ENCODE measurements around the gene DEDD2. TPM values are rescaled to one million over a fixed set of nuclear protein-coding genes. Genes with fewer than 3 reads are reported as not detected.
A peak's percentile ranks its signal among the peaks of the same experiment; 100 is the strongest.

Gene DEDD2
- total RNA-seq, 1 donor from 2014 or later, result 15.8 TPM

DNA sequence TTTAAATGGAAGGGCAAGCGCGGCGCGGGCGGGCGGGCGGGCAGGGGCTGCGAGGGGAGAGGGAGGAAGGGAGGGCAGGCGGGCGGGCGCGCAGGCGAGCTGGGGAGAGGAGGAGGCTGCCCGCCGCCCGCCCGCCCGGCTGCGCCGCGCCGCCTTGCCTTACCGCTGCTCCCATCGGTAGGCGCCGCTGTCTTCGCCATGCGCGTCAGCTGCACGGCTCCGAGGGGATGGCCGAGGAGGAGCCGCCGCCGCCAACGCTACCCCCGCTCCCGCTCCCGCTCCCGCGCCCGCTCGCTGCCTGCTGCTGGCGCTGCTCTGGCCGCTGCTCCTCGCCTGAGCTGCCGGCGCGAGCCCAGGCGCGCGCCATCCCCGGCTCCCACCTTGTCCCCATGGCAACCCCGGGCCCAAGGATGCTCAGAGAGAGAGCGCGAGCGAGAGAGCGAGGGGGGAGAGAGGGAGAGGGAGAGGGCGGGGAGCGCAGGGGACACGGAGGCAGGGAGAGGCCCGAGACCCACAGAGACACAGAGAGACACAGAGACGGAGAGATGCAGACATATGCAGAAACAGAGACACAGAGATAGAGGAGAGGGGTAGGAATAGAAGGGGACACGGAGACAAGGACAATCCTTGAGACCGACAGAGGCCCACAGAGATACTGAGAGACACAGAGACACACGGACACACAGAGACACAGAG, 40.3 kb downstream of the DEDD2 start:
- Histone ChIP-seq H3K27me3 (ENCODE audit: low read depth) (peaks cover 95% of the 10 kb centered on the region), H3K4me1 (peaks cover 16% of the 10 kb centered on the region), H3K4me3 (peak overlapping the region; percentile 64), H3K9me3 (replicated peaks) (no peaks in the 10 kb centered on the region), H3K36me3 (no peaks in the 10 kb centered on the region), H3K27ac (replicated peaks) (no peak overlapping the region)
- peak; percentile 66 for DNase-seq
- peak; percentile 60 for TF ChIP-seq CTCF (IDR thresholded peaks at IDR 0.05; ENCODE audit: borderline replicate concordance)
- intact Hi-C loops (cut with micrococcal nuclease), result no loop called here

DNA sequence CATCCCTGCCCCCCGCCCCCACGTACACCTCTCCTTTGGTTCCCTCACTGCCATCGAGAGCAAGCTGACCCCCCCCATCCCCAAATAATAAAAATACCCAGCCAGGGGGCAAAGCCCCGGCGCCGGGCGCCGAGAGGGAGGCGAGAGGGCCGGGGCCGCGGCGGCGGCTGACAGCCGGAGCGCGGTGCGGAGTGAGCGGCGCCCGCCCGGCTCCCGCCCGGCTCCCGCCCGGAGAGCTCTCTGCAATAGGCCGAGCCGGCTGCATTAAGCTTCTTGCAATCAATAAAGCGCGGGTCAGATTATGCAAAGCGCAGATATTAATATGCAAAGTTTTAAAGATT, 40.9 kb downstream of the DEDD2 start:
- Histone ChIP-seq H3K9me3 (replicated peaks) (no peaks in the 10 kb centered on the region), H3K36me3 (no peaks in the 10 kb centered on the region), H3K4me1 (peaks cover 16% of the 10 kb centered on the region), H3K27ac (replicated peaks) (no peak overlapping the region), H3K4me3 (peak overlapping the region; percentile 64), H3K27me3 (ENCODE audit: low read depth) (peaks cover 94% of the 10 kb centered on the region)
- intact Hi-C loops (cut with micrococcal nuclease), result no loop called here
- no peak for TF ChIP-seq CTCF (IDR thresholded peaks at IDR 0.05; ENCODE audit: borderline replicate concordance)
- no peak for DNase-seq

DNA sequence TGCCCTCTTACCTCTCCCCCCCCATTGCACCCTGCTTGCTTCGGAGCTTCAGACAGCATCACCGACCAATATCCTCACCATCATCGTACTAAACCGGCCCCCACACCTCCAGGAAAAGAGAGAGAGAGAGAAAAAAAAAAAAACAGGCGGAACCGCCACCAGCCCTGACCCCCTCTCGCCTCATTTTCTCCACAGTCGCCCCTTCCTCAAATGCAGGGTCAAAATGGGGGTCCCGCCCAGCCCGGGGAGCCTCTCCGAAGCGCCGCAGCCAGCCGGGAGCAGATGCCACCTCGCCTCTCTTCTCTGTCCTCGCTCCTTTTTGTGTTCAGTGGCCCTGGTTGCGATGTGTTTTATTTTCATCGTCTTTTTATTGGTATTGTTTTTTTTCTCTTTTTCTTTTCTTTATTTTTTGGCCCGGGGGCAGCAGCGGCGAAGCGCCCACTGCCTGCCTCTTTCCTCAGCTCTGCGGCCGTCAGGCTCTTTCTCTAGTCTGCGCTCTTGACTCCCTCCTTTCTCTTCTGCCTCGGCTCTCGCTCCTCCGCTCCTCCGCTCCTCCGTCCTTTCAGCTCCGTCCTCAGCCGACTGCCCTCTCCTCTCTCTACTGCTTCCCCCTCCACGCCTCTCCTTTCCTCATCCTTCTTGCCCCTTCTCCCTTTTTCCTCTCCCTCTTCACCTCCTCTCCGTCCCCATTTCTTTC, 41.4 kb downstream of the DEDD2 start:
- peaks cover 16% of the 10 kb centered on the region for H3K4me1 ChIP-seq
- H3K27me3 ChIP-seq (ENCODE audit: low read depth), result peaks cover 91% of the 10 kb centered on the region
- no peaks in the 10 kb centered on the region for H3K36me3 ChIP-seq
- intact Hi-C loops (cut with micrococcal nuclease), result no loop called here
- no peak for TF ChIP-seq CTCF (IDR thresholded peaks at IDR 0.05; ENCODE audit: borderline replicate concordance)
- peak overlapping the region; percentile 64 for H3K4me3 ChIP-seq
- DNase-seq, result no peak
- H3K27ac ChIP-seq (replicated peaks), result no peak overlapping the region
- H3K9me3 ChIP-seq (replicated peaks), result no peaks in the 10 kb centered on the region

DNA sequence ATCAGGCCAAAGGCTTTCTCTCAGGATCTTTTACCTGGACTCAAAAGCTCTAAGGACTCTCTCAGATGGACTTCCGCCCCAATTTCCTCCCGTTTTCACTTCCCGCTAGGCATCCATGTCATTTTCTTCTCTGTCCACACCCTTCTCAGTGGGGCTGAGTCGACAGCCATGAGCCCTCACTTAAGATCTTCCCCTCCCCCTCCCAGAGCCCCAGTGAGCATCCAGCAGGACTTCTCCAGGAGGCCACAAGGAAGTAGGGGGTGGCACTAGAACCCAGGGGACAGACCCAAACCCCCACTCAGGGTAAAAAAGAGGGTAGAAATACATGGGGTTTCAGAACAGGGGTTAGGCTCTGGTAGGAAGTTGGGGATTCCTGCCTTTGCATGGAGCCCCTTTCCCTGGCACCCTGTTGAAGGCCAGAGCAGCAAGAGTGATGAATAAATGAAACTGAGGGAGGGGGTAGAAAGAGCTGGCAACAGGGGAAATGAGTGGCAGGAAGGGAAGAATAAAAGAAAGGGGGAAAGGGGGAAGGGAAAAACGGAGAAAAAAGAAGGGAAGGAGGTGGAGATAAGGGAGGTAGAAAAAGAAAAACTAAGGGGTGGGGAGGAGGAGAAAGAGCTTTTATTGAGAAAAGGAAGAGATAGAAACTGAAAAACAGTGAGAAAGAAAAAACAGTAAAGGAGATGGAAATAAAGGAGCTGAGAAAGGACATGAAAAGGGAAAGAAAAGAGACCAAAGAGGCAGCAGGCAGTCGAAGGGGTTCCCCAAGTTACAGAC, 42.3 kb downstream of the DEDD2 start:
- Histone ChIP-seq H3K4me3 (no peak overlapping the region), H3K4me1 (peaks cover 16% of the 10 kb centered on the region), H3K27me3 (ENCODE audit: low read depth) (peaks cover 89% of the 10 kb centered on the region)

More for the DNA sequence above, 42.3 kb downstream of the DEDD2 start:
- no peak for TF ChIP-seq CTCF (IDR thresholded peaks at IDR 0.05; ENCODE audit: borderline replicate concordance)
- Histone ChIP-seq H3K9me3 (replicated peaks) (no peaks in the 10 kb centered on the region), H3K36me3 (no peaks in the 10 kb centered on the region), H3K27ac (replicated peaks) (no peak overlapping the region)
- intact Hi-C loops (cut with micrococcal nuclease), result no loop called here
- DNase-seq, result no peak

Measured in left ventricle myocardium inferior (tissue), 1 donor.